IMR-90 (cell line): ENCODE measurements around the gene TNNC1. TPM values are rescaled to one million over a fixed set of nuclear protein-coding genes. Genes with fewer than 3 reads are reported as not detected.
A peak's percentile ranks its signal among the peaks of the same experiment; 100 is the strongest.

Source experiments
- ATAC-seq: fragments of 200-7000 bp; cut with Tn5 transposase; 2 replicates; pipeline ENCODE4 v1.9.1; 2020; ENCODE audit warnings: low read depth, mild to moderate bottlenecking, moderate library complexity
- BruUV-seq: library from RNA; stranded (reverse); fragments of 400-500 nt; replicated peaks from 2 replicates; lab custom pipeline; 2021; lab: Mats Ljungman, UMichigan
- CTCF ChIA-PET: fragments of 300-600 bp; formaldehyde crosslinking; extraction: SDS; loops from one replicate; lab custom pipeline; 2021; ENCODE audit warnings: antibody characterized with exemption; lab: Yijun Ruan, JAX
- POLR2A ChIA-PET: fragments of 300-600 bp; sonication (Branson Sonifier 250); formaldehyde crosslinking; loops from one replicate; lab custom pipeline; 2022; ENCODE audit warnings: antibody characterized with exemption; ENCODE audit not compliant: unreplicated experiment; lab: Charles Lee
- DNase-seq: peaks from one replicate; pipeline ENCODE4 v3.0.0; 2013
- H2AFZ ChIP-seq: replicated peaks from 2 replicates; pipeline ENCODE3; 2013; ENCODE audit warnings: low read length, mild to moderate bottlenecking; ENCODE audit not compliant: poor library complexity
- H2AK5ac ChIP-seq: 2 replicates; pipeline ENCODE4 v1.6.1; 2013; ENCODE audit warnings: low read depth, low read length, inconsistent platforms
- H2AK9ac ChIP-seq: replicated peaks from 2 replicates; pipeline ENCODE3; 2013; ENCODE audit warnings: mild to moderate bottlenecking, low read depth, low read length, moderate library complexity; ENCODE audit not compliant: poor library complexity
- H2BK120ac ChIP-seq: 2 replicates; pipeline ENCODE4 v1.6.1; 2013; ENCODE audit warnings: low read depth, low read length, inconsistent platforms
- H2BK15ac ChIP-seq: 3 replicates; pipeline ENCODE4 v1.6.1; 2013; ENCODE audit warnings: low read depth, low read length, inconsistent platforms
- H2BK20ac ChIP-seq: 2 replicates; pipeline ENCODE4 v1.6.1; 2013; ENCODE audit warnings: low read depth, mild to moderate bottlenecking, inconsistent platforms, low read length, moderate library complexity
- H2BK5ac ChIP-seq: 2 replicates; pipeline ENCODE4 v1.6.1; 2013; ENCODE audit warnings: mild to moderate bottlenecking, low read depth, low read length, inconsistent platforms; ENCODE audit not compliant: poor library complexity, severe bottlenecking
- H3K14ac ChIP-seq: replicated peaks from 2 replicates; pipeline ENCODE4 v1.6.1; 2013; ENCODE audit warnings: low read depth, low read length, inconsistent platforms
- H3K18ac ChIP-seq: 2 replicates; pipeline ENCODE4 v1.6.1; 2013; ENCODE audit warnings: low read depth, low read length, control low read depth
- H3K23ac ChIP-seq: 2 replicates; pipeline ENCODE4 v1.6.1; 2013; ENCODE audit warnings: low read depth, low read length, inconsistent platforms
- H3K27ac ChIP-seq: 2 replicates; pipeline ENCODE4 v1.5.1; 2013; ENCODE audit warnings: mild to moderate bottlenecking, control low read depth, low read length; ENCODE audit not compliant: insufficient read depth
- H3K27me3 ChIP-seq: 2 replicates; pipeline ENCODE4 v1.6.1; 2013; ENCODE audit warnings: low read length; ENCODE audit not compliant: control insufficient read depth, insufficient read depth
- H3K36me3 ChIP-seq: 2 replicates; pipeline ENCODE4 v1.6.1; 2013; ENCODE audit warnings: low read length, mixed read lengths; ENCODE audit not compliant: control insufficient read depth, insufficient read depth
- H3K4ac ChIP-seq: 2 replicates; pipeline ENCODE4 v1.6.1; 2013; ENCODE audit warnings: low read depth, low read length, inconsistent platforms
- H3K4me1 ChIP-seq: 2 replicates; pipeline ENCODE4 v1.6.1; 2013; ENCODE audit warnings: low read length, mixed read lengths; ENCODE audit not compliant: control insufficient read depth, insufficient read depth
- H3K4me2 ChIP-seq: 2 replicates; pipeline ENCODE4 v1.6.1; 2013; ENCODE audit warnings: low read depth, mild to moderate bottlenecking, control low read depth, low read length, moderate library complexity
- H3K4me3 ChIP-seq: 2 replicates; pipeline ENCODE4 v1.5.1; 2013; ENCODE audit warnings: low read depth, mild to moderate bottlenecking, control low read depth, low read length, moderate library complexity; ENCODE audit not compliant: insufficient read depth
- H3K56ac ChIP-seq: 2 replicates; pipeline ENCODE4 v1.6.1; 2013; ENCODE audit warnings: low read length, inconsistent platforms; ENCODE audit not compliant: insufficient read depth; ENCODE audit errors: extremely low read depth
- H3K79me1 ChIP-seq, 2 experiments: 2 replicates each; pipeline ENCODE4 v1.6.1; 2013; ENCODE audit warnings: low read length in 2 of 2, inconsistent platforms in 1 of 2, low read depth in 1 of 2
- H3K9ac ChIP-seq: 2 replicates; pipeline ENCODE4 v1.6.1; 2013; ENCODE audit warnings: low read depth, low read length, control low read depth
- H3K9me1 ChIP-seq: 2 replicates; pipeline ENCODE4 v1.6.1; 2013; ENCODE audit warnings: low read length, inconsistent platforms; ENCODE audit not compliant: insufficient read depth
- H3K9me3 ChIP-seq: 2 replicates; pipeline ENCODE4 v1.6.1; 2013; ENCODE audit warnings: low read length; ENCODE audit not compliant: control insufficient read depth, insufficient read depth
- H4K20me1 ChIP-seq: 2 replicates; pipeline ENCODE4 v1.6.1; 2013; ENCODE audit warnings: low read length, inconsistent platforms; ENCODE audit not compliant: insufficient read depth
- H4K5ac ChIP-seq: 2 replicates; pipeline ENCODE4 v1.6.1; 2013; ENCODE audit warnings: mild to moderate bottlenecking, low read depth, low read length, control low read depth
- H4K8ac ChIP-seq, 2 experiments: 2 replicates each; pipeline ENCODE4 v1.6.1; 2013; ENCODE audit warnings: low read depth in 2 of 2, low read length in 2 of 2, control low read depth in 1 of 2, inconsistent platforms in 1 of 2
- H4K91ac ChIP-seq: 2 replicates; pipeline ENCODE4 v1.6.1; 2013; ENCODE audit warnings: low read depth, low read length, inconsistent platforms; ENCODE audit not compliant: insufficient read depth
- BHLHE40 ChIP-seq: fragments of 150-350 bp; IDR thresholded peaks from 2 replicates; pipeline ENCODE4 v1.6.1; 2016; ENCODE audit warnings: mild to moderate bottlenecking, low read depth, low read length
- CEBPB ChIP-seq: IDR thresholded peaks from 2 replicates; pipeline ENCODE4 v1.6.1; 2012; ENCODE audit warnings: low read depth, low read length, improper control_type of control experiment
- CTCF ChIP-seq: conservative IDR thresholded peaks from 2 replicates; pipeline ENCODE4 v1.5.1; 2012; ENCODE audit warnings: mild to moderate bottlenecking, low read depth, low read length, improper control_type of control experiment
- FOS ChIP-seq: fragments of 150-350 bp; IDR thresholded peaks from 2 replicates; pipeline ENCODE4 v1.6.1; 2016; ENCODE audit warnings: low read depth, low read length
- MAZ ChIP-seq: IDR thresholded peaks from 2 replicates; pipeline ENCODE4 v1.6.1; 2012; ENCODE audit warnings: low read depth, mild to moderate bottlenecking, low read length, improper control_type of control experiment, moderate library complexity, borderline replicate concordance
- MXI1 ChIP-seq: IDR thresholded peaks from 2 replicates; pipeline ENCODE4 v1.6.1; 2012; ENCODE audit warnings: low read depth, mild to moderate bottlenecking, low read length, moderate library complexity, borderline replicate concordance
- NFE2L2 ChIP-seq: fragments of 150-350 bp; IDR thresholded peaks from 2 replicates; pipeline ENCODE4 v1.6.1; 2016; ENCODE audit warnings: low read depth, mild to moderate bottlenecking, low read length
- RAD21 ChIP-seq: IDR thresholded peaks from 2 replicates; pipeline ENCODE4 v1.6.1; 2012; ENCODE audit warnings: low read length, improper control_type of control experiment
- RCOR1 ChIP-seq: IDR thresholded peaks from 2 replicates; pipeline ENCODE4 v1.6.1; 2012; ENCODE audit warnings: mild to moderate bottlenecking, low read length, improper control_type of control experiment; ENCODE audit not compliant: insufficient replicate concordance
- RFX5 ChIP-seq: IDR thresholded peaks from 2 replicates; pipeline ENCODE4 v1.8.0; 2012; ENCODE audit warnings: low read depth, mild to moderate bottlenecking, low read length, moderate library complexity
- SMC3 ChIP-seq: fragments of 150-350 bp; IDR thresholded peaks from 2 replicates; pipeline ENCODE4 v1.6.1; 2016; ENCODE audit warnings: low read depth, mild to moderate bottlenecking, antibody characterized with exemption, low read length, moderate library complexity
- USF2 ChIP-seq: fragments of 150-350 bp; IDR thresholded peaks from 2 replicates; pipeline ENCODE4 v1.6.1; 2017; ENCODE audit warnings: mild to moderate bottlenecking, antibody characterized with exemption, low read length, low read depth
- WGBS, 2 experiments: methylation state at CpG; one replicate each; pipeline versions ENCODE4 v1.1.5 to v1.1.7; 2013; ENCODE audit warnings: missing lambda C conversion rate in 2 of 2; ENCODE audit not compliant: insufficient read length in 1 of 2; ENCODE audit errors: extremely low coverage in 2 of 2; 5-methylcytosine and 5-hydroxymethylcytosine counted together
- dilution Hi-C: fragments of 300-500 bp; cut with HindIII; formaldehyde crosslinking; loops from one replicate; pipeline ENCODE4 v1.14.3; 2018; ENCODE audit warnings: low sequenced_read_pairs; ENCODE audit not compliant: unreplicated experiment
- in situ Hi-C: fragments of 300-500 bp; cut with MboI; formaldehyde crosslinking; loops from 3 replicates; pipeline ENCODE4 v1.14.3; 2019; ENCODE audit warnings: low sequenced_read_pairs, inconsistent platforms, mixed read lengths
- intact Hi-C: fragments of 100-400 bp; cut with micrococcal nuclease; formaldehyde crosslinking; loops from 2 replicates; pipeline ENCODE4 v1.10.0; 2022
- polyA plus RNA-seq, 3 experiments: library from polyadenylated mRNA; depleted of rRNA; stranded (reverse); fragments of >200 nt; gene quantifications; 2 replicates each; pipeline ENCODE4 v1.2.3, GENCODE V29; 2012; ENCODE audit warnings: low replicate concordance in 1 of 3
- total RNA-seq: library from RNA; depleted of rRNA; stranded (reverse); fragments of >200 nt; gene quantifications from 2 replicates; pipeline ENCODE4 v1.2.3, GENCODE V29; 2012

The TNNC1 gene
- total and polyA plus RNA-seq, 2 of the 4 experiments (the other 2 are of a cell fraction), result 1.3 to 4.6 TPM

- Histone ChIP-seq H2BK20ac (no peak overlapping the region), H2BK5ac (no peak overlapping the region), H3K9me1 (peaks cover 14% of the 10 kb centered on the region; the same call in 1 of the 2 replicates), H4K8ac (no peak overlapping the region), H2AK5ac (no peak overlapping the region), H3K23ac (no peak overlapping the region), H3K4me1 (peaks cover 13% of the 10 kb centered on the region; the same call in 1 of the 2 replicates), H3K18ac (no peak overlapping the region), H3K79me1 (peaks cover 4 to 47% of the 10 kb centered on the region in 2 experiments; a peak in 3 of 4 replicates), H3K9ac (no peak overlapping the region), H3K27me3 (no peaks in the 10 kb centered on the region), H3K9me3 (no peaks in the 10 kb centered on the region), H2BK120ac (no peak overlapping the region), H2BK15ac (no peak overlapping the region), H3K27ac (no peak overlapping the region), H3K56ac (no peak overlapping the region), H4K91ac (no peak overlapping the region), H3K4me2 (no peak overlapping the region), H4K20me1 (peaks cover 21% of the 10 kb centered on the region), H3K36me3 (peaks cover 81% of the 10 kb centered on the region), H2AFZ (peak overlapping the region; percentile 25), H4K5ac (no peak overlapping the region), H3K14ac (no peak overlapping the region), H3K4ac (no peak overlapping the region), H2AK9ac (peak overlapping the region; percentile 47), H3K4me3 (no peak overlapping the region)
- TF ChIP-seq RCOR1 (no peak), MAZ (no peak), BHLHE40 (no peak), MXI1 (no peak), CEBPB (no peak), SMC3 (no peak), CTCF (no peak), FOS (no peak), NFE2L2 (no peak), RAD21 (no peak), RFX5 (no peak), USF2 (no peak)
- ChIA-PET POLR2A (interaction anchor here (0.6 kb wide), 1 partner anchor 193 kb away, joined by 4 read pairs; no protein-coding TSS in a partner anchor), CTCF (no interaction called here)
- dilution Hi-C loops, result no loop called here
- in situ Hi-C loops, result no loop called here
- DNase-seq (no peak), ATAC-seq (no peak)
- 95% methylated on average over 27 of the region's 31 CpGs; no CpG with 5 or more reads in 1 of the 2 experiments for WGBS, 2 experiments
- BruUV-seq, result no TSS peak
- intact Hi-C loops, result no loop called here
These were observed 33.4 kb upstream of the TNNC1 start for GRCh38 chr3:52487050-52487787.
